ENCODE measurements around the gene TAP1.
"Not testable (repeated sequence)": the region's sequence is repeated elsewhere in the genome, so short reads cannot be mapped to it uniquely, and the experiment has no call there.

The TAP1 gene

GRCh38 chr6:32876603-32877002 lies 23.1 kb upstream of the TAP1 start:
- TF ChIP-seq CTCF (IDR thresholded peaks at IDR 0.05; ENCODE audit: control insufficient read depth, extremely low read depth, insufficient read depth), result no peak
- DNase-seq (ENCODE audit: low read depth), result no peak
- H3K4me3 ChIP-seq (ENCODE audit: low read depth, low read length), result no peak overlapping the region

GRCh38 chr6:32873947-32874346 lies 20.4 kb upstream of the TAP1 start:
- H3K4me3 ChIP-seq (ENCODE audit: low read depth, low read length); DNase-seq (ENCODE audit: low read depth): not testable (repeated sequence)

GRCh38 chr6:32868257-32868788 lies 14.8 kb upstream of the TAP1 start:
- no peak overlapping the region for H3K4me3 ChIP-seq (ENCODE audit: low read depth, low read length)
- peak; percentile 31 for DNase-seq (ENCODE audit: low read depth)
- TF ChIP-seq CTCF (IDR thresholded peaks at IDR 0.05; ENCODE audit: control insufficient read depth, extremely low read depth, insufficient read depth), result peak; percentile 80

GRCh38 chr6:32867554-32868256 lies 14.2 kb upstream of the TAP1 start:
- no peak overlapping the region for H3K4me3 ChIP-seq (ENCODE audit: low read depth, low read length)
- no peak for DNase-seq (ENCODE audit: low read depth)
- TF ChIP-seq CTCF (IDR thresholded peaks at IDR 0.05; ENCODE audit: control insufficient read depth, extremely low read depth, insufficient read depth), result no peak

GRCh38 chr6:32867022-32867477 lies 13.5 kb upstream of the TAP1 start:
- H3K4me3 ChIP-seq (ENCODE audit: low read depth, low read length), result no peak overlapping the region
- no peak for TF ChIP-seq CTCF (IDR thresholded peaks at IDR 0.05; ENCODE audit: control insufficient read depth, extremely low read depth, insufficient read depth)
- no peak for DNase-seq (ENCODE audit: low read depth)

GRCh38 chr6:32865724-32866443 lies 12.4 kb upstream of the TAP1 start:
- TF ChIP-seq CTCF (IDR thresholded peaks at IDR 0.05; ENCODE audit: control insufficient read depth, extremely low read depth, insufficient read depth), result no peak
- DNase-seq (ENCODE audit: low read depth), result no peak
- no peak overlapping the region for H3K4me3 ChIP-seq (ENCODE audit: low read depth, low read length)

GRCh38 chr6:32862725-32863124 lies 9.2 kb upstream of the TAP1 start:
- DNase-seq (ENCODE audit: low read depth), result no peak
- TF ChIP-seq CTCF (IDR thresholded peaks at IDR 0.05; ENCODE audit: control insufficient read depth, extremely low read depth, insufficient read depth), result no peak
- H3K4me3 ChIP-seq (ENCODE audit: low read depth, low read length), result no peak overlapping the region

All from LNCaP clone FGC (cell line).